Ovary (tissue), 9 donors: Measurements from ENCODE around the gene USP36. TPM values are rescaled to one million over a fixed set of nuclear protein-coding genes. Genes with fewer than 3 reads are reported as not detected.

ENCODE experiments used
- DNase-seq, 5 donors: peaks; one replicate each; pipeline ENCODE4 v3.0.0-alpha.2; 2019 to 2020
- H3K27ac ChIP-seq, 2 donors: fragments of 200-600 bp; one replicate each; pipeline versions ENCODE4 v1.5.1 to v1.8.0; 2019 to 2022
- H3K27me3 ChIP-seq: fragments of 200-600 bp; one replicate; pipeline ENCODE4 v1.8.0; 2022
- H3K36me3 ChIP-seq: fragments of 200-600 bp; sonication (generic); one replicate; pipeline ENCODE4 v1.5.1; 2019
- H3K4me1 ChIP-seq: one replicate; pipeline ENCODE4 v1.8.1; 2013; ENCODE audit warnings: mild to moderate bottlenecking, moderate library complexity; ENCODE audit not compliant: insufficient read depth
- H3K4me3 ChIP-seq: fragments of 200-600 bp; sonication (generic); one replicate; pipeline ENCODE4 v1.5.1; 2017
- H3K9me3 ChIP-seq, 2 donors: fragments of 200-600 bp in 1 of 2; sonication (generic) in 1 of 2; one replicate each; pipeline versions ENCODE4 v1.5.1 to v1.8.1; 2013 to 2019; ENCODE audit warnings: mild to moderate bottlenecking in 1 of 2, moderate library complexity in 1 of 2
- EP300 ChIP-seq: sonication (generic); formaldehyde crosslinking; IDR thresholded peaks from one replicate; pipeline ENCODE4 v1.6.1; 2017; ENCODE audit warnings: antibody characterized with exemption
- POLR2A ChIP-seq: fragments of 450-650 bp; IDR thresholded peaks from one replicate; pipeline ENCODE4 v1.6.1; 2017; ENCODE audit warnings: antibody characterized with exemption, mild to moderate bottlenecking, moderate library complexity
- WGBS, 3 donors: extraction: QIAGEN DNeasy Blood & Tissue Kit in 1 of 3; methylation state at CpG; one replicate each; pipeline versions ENCODE4 v1.1.5 to v1.1.7; 2013 to 2017; 5-methylcytosine and 5-hydroxymethylcytosine counted together
- intact Hi-C, 4 donors: fragments of 100-400 bp; cut with DNase I; formaldehyde crosslinking; loops; one replicate each; pipeline versions ENCODE4 v1.11.0 to v1.15.1; 2022 to 2023
- polyA plus RNA-seq, 2 donors: library from polyadenylated mRNA; stranded (reverse); fragments of 200-250 nt in 1 of 2; fragments of 350-450 nt in 1 of 2; fragmentation: Illumina TruSeq in 1 of 2; extraction: RNeasy Lipid Tissue Mini Kit (QIAGEN cat#74804) in 1 of 2; gene quantifications; one replicate each; pipeline ENCODE4 v1.2.3, GENCODE V29; 2013 to 2014
- total RNA-seq, 7 donors: library from RNA; depleted of rRNA in 2 of 7; stranded (reverse); fragments of >200 nt in 2 of 7; fragmentation: NEBNext Ultra II Directional in 3 of 7; extraction: Animal tissue kit (Norgen Biotek cat#: 25700) in 3 of 7; gene quantifications; one replicate each; pipeline versions ENCODE4 v1.1.0 to v1.2.4, GENCODE V29; 2016 to 2023
- TF ChIP-seq, protein P1 (sequence below), 3 donors: fragments of 450-650 bp in 2 of 3; fragments of 200-600 bp in 1 of 3; IDR thresholded peaks; one replicate each; pipeline versions ENCODE4 v1.5.1 to v1.8.0; 2016 to 2022; ENCODE audit warnings: antibody characterized with exemption in 3 of 3, mild to moderate bottlenecking in 1 of 3
- donor health status: DM: no; HTN: no; CAD: no; lungs with moderate emphysema.
- donor health status: DM: no; HTN: no; CAD: no.
- donor health status: Bipolar disorder and iron deficiency.
- donor health status: DM: yes; HTN: yes; CAD: no.
- donor health status: DM: no; HTN: no; CAD: no.
- donor health status: DM: yes; HTN: yes; CAD: no.

USP36 gene
- total and polyA plus RNA-seq, 9 donors = 38.7 to 127 (median 67.4) TPM

GRCh38 chr17:78886954-78887353, 46.3 kb upstream of the USP36 start:
- TF ChIP-seq, protein P1, sequence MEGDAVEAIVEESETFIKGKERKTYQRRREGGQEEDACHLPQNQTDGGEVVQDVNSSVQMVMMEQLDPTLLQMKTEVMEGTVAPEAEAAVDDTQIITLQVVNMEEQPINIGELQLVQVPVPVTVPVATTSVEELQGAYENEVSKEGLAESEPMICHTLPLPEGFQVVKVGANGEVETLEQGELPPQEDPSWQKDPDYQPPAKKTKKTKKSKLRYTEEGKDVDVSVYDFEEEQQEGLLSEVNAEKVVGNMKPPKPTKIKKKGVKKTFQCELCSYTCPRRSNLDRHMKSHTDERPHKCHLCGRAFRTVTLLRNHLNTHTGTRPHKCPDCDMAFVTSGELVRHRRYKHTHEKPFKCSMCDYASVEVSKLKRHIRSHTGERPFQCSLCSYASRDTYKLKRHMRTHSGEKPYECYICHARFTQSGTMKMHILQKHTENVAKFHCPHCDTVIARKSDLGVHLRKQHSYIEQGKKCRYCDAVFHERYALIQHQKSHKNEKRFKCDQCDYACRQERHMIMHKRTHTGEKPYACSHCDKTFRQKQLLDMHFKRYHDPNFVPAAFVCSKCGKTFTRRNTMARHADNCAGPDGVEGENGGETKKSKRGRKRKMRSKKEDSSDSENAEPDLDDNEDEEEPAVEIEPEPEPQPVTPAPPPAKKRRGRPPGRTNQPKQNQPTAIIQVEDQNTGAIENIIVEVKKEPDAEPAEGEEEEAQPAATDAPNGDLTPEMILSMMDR (IDR thresholded peaks at IDR 0.05) = no peak
- TF ChIP-seq EP300 (no peak), POLR2A (no peak)
- Histone ChIP-seq H3K4me3 (no peak overlapping the region), H3K4me1 (peaks cover 36% of the 10 kb centered on the region), H3K9me3 (no peaks in the 10 kb centered on the region), H3K36me3 (no peaks in the 10 kb centered on the region), H3K27me3 (no peaks in the 10 kb centered on the region), H3K27ac (peak overlapping the region in 1 of 2 donors; percentile 11)
- intact Hi-C loops = no loop called here
- DNase-seq = no peak
- 90 to 93% (median 90%) methylated on average over 12 of the region's 12 CpGs for WGBS, 3 donors

- peaks cover 31% of the 10 kb centered on the region for H3K4me1 ChIP-seq
- WGBS, 3 donors = 83 to 88% (median 83%) methylated on average over 8 of the region's 8 CpGs
- H3K27ac ChIP-seq = peak overlapping the region; percentile 70 to 84
- TF ChIP-seq EP300 = no peak
- TF ChIP-seq, protein P1 (IDR thresholded peaks at IDR 0.05) = no peak
- TF ChIP-seq POLR2A = no peak
- no peaks in the 10 kb centered on the region for H3K27me3 ChIP-seq
- H3K9me3 ChIP-seq = no peaks in the 10 kb centered on the region
- no peak overlapping the region for H3K4me3 ChIP-seq
- intact Hi-C loops = no loop called here
- no peaks in the 10 kb centered on the region for H3K36me3 ChIP-seq
- DNase-seq = no peak
Observed at GRCh38 chr17:78885956-78886355, 45.3 kb upstream of the USP36 start.

DNA sequence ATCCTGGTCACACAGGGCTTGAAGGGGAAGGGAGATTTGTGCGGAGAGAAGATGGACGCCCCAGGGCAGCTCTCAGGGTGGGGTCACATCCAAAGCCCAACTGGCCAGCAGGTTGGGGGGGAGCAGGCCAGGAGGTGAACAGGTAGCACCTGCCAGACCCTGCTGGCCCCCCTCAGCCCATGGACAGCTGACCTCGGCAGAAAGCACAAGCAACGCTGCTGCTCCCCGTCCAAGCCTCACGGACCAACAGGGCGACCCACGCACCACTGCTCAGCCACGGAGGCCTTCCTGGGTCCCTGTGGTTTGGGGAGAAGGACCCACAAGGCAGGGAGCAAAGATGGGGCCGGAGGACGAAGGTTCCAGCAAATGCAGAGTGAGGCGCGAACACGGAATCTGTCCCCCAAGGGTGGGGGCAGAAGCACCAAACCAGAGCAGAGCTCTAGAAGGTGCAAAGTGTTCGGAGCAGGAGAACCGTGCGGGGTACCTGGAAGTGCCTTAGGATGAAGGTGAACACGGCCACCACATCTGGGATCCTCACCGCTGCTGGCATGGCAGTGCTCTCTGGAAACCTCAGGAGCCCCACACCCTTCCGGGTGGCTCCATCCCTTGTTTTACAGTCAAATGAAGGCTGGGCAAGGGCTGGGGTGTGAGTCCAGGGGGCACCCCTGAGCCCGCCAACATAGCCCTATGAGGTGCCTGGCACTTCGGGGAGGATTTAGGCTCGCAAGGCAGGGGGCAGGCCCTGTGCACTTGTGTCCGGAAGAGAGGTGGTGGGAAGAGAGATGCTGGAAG, 44.5 kb upstream of the USP36 start:
- TF ChIP-seq, protein P1 (IDR thresholded peaks at IDR 0.05) = no peak
- no peak for TF ChIP-seq EP300
- TF ChIP-seq POLR2A = no peak
- no peaks in the 10 kb centered on the region for H3K36me3 ChIP-seq
- intact Hi-C loops = loop anchor here in 2 of 4 donors (5.0 kb wide), 2 partner anchors 37 to 42 kb away; partner anchors contain the start of gene TIMP2 (in 1 of the 2)
- 75 to 83% (median 77%) methylated on average over 24 of the region's 24 CpGs for WGBS, 3 donors
- no peak overlapping the region for H3K4me3 ChIP-seq
- H3K27ac ChIP-seq = peak overlapping the region; percentile 70 to 84
- DNase-seq = peak in 1 of 5 donors; percentile 37
- no peaks in the 10 kb centered on the region for H3K9me3 ChIP-seq
- peaks cover 33% of the 10 kb centered on the region for H3K4me1 ChIP-seq
- H3K27me3 ChIP-seq = no peaks in the 10 kb centered on the region

DNA sequence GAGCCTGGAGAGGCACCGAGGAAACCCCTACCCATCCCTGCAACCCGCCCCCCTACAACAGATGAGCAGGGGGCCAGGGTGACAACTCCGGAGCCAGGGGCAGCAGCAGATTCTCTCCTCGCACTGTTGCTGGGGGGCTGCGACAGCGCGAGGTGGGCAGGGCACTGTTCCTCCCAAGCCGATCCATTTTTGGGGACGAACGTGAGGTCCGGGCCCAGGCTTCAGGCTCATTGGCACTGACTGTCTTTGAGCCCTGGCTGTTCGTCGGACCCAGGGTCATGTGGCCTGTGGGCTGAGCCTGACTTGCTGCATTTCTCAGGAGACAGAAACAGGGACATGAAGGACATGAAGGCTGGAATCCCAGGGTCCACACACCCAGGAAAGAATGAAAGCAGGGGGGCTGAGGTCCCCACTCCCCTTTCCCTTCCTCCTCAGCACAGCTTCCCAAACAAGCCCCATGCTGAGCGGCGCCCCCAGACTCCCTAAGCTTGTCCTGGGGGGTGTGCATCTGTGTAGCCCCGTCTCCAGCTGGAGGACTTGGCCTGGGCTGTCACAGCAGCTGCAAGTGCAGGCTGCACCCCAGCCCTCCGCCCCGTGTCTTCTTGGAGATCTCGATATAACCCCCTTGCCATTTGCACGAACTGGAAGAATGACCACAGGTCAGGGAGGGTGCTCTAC, 43.7 kb upstream of the USP36 start:
- DNase-seq = no peak

More for the DNA sequence above, 43.7 kb upstream of the USP36 start:
- H3K27me3 ChIP-seq = no peaks in the 10 kb centered on the region
- H3K4me3 ChIP-seq = peak overlapping the region; percentile 29
- TF ChIP-seq EP300 = no peak
- TF ChIP-seq, protein P1 (IDR thresholded peaks at IDR 0.05) = no peak
- 17 to 18% (median 17%) methylated on average over 20 of the region's 20 CpGs for WGBS, 3 donors
- H3K9me3 ChIP-seq = no peaks in the 10 kb centered on the region
- peaks cover 37% of the 10 kb centered on the region for H3K4me1 ChIP-seq
- no peaks in the 10 kb centered on the region for H3K36me3 ChIP-seq
- intact Hi-C loops = loop anchor here in 2 of 4 donors (5.0 kb wide), 2 partner anchors 38 to 43 kb away; partner anchors contain the start of gene TIMP2 (in 1 of the 2)
- H3K27ac ChIP-seq = peak overlapping the region; percentile 70 to 84
